Stimulated activated naive CD8-positive, alpha-beta T cell treated with anti-CD3 and anti-CD28 coated beads, Interleukin-15, amount 100 ng/mL, for 72 hours (primary cell): ENCODE data around the gene CD38.
"Not testable (repeated sequence)": the region's sequence is repeated elsewhere in the genome, so short reads cannot be mapped to it uniquely, and the experiment has no call there.

Source experiments
- ATAC-seq: fragments of 150-1000 bp; cut with Tn5 transposase; 2 replicates; pipeline ENCODE4 v1.10.0; 2021; ENCODE audit warnings: mild to moderate bottlenecking, moderate library complexity
- DNase-seq, 2 donors: peaks; one replicate each; pipeline ENCODE4 v3.0.0; 2021 to 2022
- H3K27ac Mint-ChIP-seq, 2 donors: one replicate each; pipeline ENCODE4 v1.8.0; 2022; ENCODE audit warnings: mild to moderate bottlenecking in 2 of 2, mixed read lengths in 2 of 2, moderate library complexity in 2 of 2
- H3K27me3 Mint-ChIP-seq: one replicate; pipeline ENCODE4 v1.8.0; 2022; ENCODE audit warnings: mixed read lengths
- H3K4me1 Mint-ChIP-seq: one replicate; pipeline ENCODE4 v1.8.0; 2022; ENCODE audit warnings: mild to moderate bottlenecking, mixed read lengths
- H3K4me3 Mint-ChIP-seq, 2 donors: one replicate each; pipeline ENCODE4 v1.8.0; 2022; ENCODE audit warnings: mild to moderate bottlenecking in 2 of 2, mixed read lengths in 2 of 2, moderate library complexity in 1 of 2
- H3K9me3 Mint-ChIP-seq, 2 donors: one replicate each; pipeline ENCODE4 v1.8.0; 2022; ENCODE audit warnings: mixed read lengths in 2 of 2

Gene CD38

GRCh38 chr4:15805583-15806517 is 27.7 kb downstream of the CD38 start:
- peak; percentile 77 for ATAC-seq
- no peak overlapping the region for H3K27ac Mint-ChIP-seq

GRCh38 chr4:15809058-15809457 is 30.9 kb downstream of the CD38 start:
- H3K4me3 Mint-ChIP-seq = peak overlapping the region; percentile 43 to 48
- peak overlapping the region; percentile 8 to 60 for H3K27ac Mint-ChIP-seq
- no peaks in the 10 kb centered on the region for H3K9me3 Mint-ChIP-seq
- peak; percentile 72 for ATAC-seq
- no peak for DNase-seq
- H3K27me3 Mint-ChIP-seq = no peaks in the 10 kb centered on the region
- H3K4me1 Mint-ChIP-seq = peaks cover 54% of the 10 kb centered on the region

More at GRCh38 chr4:15805583-15806517, 27.7 kb downstream of the CD38 start:
- DNase-seq = peak; percentile 31 to 32
- no peaks in the 10 kb centered on the region for H3K27me3 Mint-ChIP-seq
- H3K9me3 Mint-ChIP-seq = no peaks in the 10 kb centered on the region
- peak overlapping the region in 1 of 2 donors; percentile 6 for H3K4me3 Mint-ChIP-seq
- H3K4me1 Mint-ChIP-seq = peaks cover 65% of the 10 kb centered on the region

GRCh38 chr4:15809466-15809865 is 31.3 kb downstream of the CD38 start:
- H3K27me3 Mint-ChIP-seq = no peaks in the 10 kb centered on the region
- peaks cover 52% of the 10 kb centered on the region for H3K4me1 Mint-ChIP-seq
- DNase-seq (no peak), ATAC-seq (no peak)
- no peaks in the 10 kb centered on the region for H3K9me3 Mint-ChIP-seq
- no peak overlapping the region for H3K27ac Mint-ChIP-seq
- no peak overlapping the region for H3K4me3 Mint-ChIP-seq

GRCh38 chr4:15811703-15812337 is 33.7 kb downstream of the CD38 start:
- no peaks in the 10 kb centered on the region for H3K27me3 Mint-ChIP-seq
- H3K9me3 Mint-ChIP-seq = no peaks in the 10 kb centered on the region
- H3K4me1 Mint-ChIP-seq = peaks cover 33% of the 10 kb centered on the region
- H3K27ac Mint-ChIP-seq = no peak overlapping the region
- no peak for ATAC-seq
- no peak for DNase-seq
- no peak overlapping the region for H3K4me3 Mint-ChIP-seq

- H3K27me3 Mint-ChIP-seq = no peaks in the 10 kb centered on the region
- no peak overlapping the region for H3K4me3 Mint-ChIP-seq
- H3K9me3 Mint-ChIP-seq = peaks cover 10 to 18% of the 10 kb centered on the region in 2 donors
- H3K27ac Mint-ChIP-seq = peak overlapping the region; percentile 64 to 85
- peaks cover 18% of the 10 kb centered on the region for H3K4me1 Mint-ChIP-seq
- DNase-seq (no peak), ATAC-seq (no peak)
Measured at GRCh38 chr4:15832523-15833451, 54.7 kb downstream of the CD38 start.

GRCh38 chr4:15833801-15834200 is 55.7 kb downstream of the CD38 start:
- Mint-ChIP-seq H3K4me1 (peaks cover 18% of the 10 kb centered on the region), H3K4me3 (no peak overlapping the region), H3K27ac (no peak overlapping the region), H3K9me3 (peaks cover 10 to 13% of the 10 kb centered on the region in 2 donors), H3K27me3 (no peaks in the 10 kb centered on the region)
- ATAC-seq = no peak
- no peak for DNase-seq

GRCh38 chr4:15836362-15836761 is 58.2 kb downstream of the CD38 start:
- ATAC-seq (peak; percentile 61), DNase-seq (no peak)
- H3K9me3 Mint-ChIP-seq = peaks cover 0 to 6% of the 10 kb centered on the region in 2 donors
- peaks cover 12% of the 10 kb centered on the region for H3K4me1 Mint-ChIP-seq
- H3K27me3 Mint-ChIP-seq = no peaks in the 10 kb centered on the region
- no peak overlapping the region for H3K4me3 Mint-ChIP-seq
- H3K27ac Mint-ChIP-seq = no peak overlapping the region

- Mint-ChIP-seq H3K27ac (no peak overlapping the region), H3K27me3 (no peaks in the 10 kb centered on the region), H3K9me3 (no peaks in the 10 kb centered on the region), H3K4me3 (no peak overlapping the region), H3K4me1 (peaks cover 10% of the 10 kb centered on the region)
- DNase-seq (no peak), ATAC-seq (no peak)
Measured at GRCh38 chr4:15837591-15837990, 59.5 kb downstream of the CD38 start.

GRCh38 chr4:15841194-15841730 is 63.1 kb downstream of the CD38 start:
- H3K27ac Mint-ChIP-seq, H3K27me3 Mint-ChIP-seq, ATAC-seq, H3K4me1 Mint-ChIP-seq, H3K9me3 Mint-ChIP-seq, DNase-seq, H3K4me3 Mint-ChIP-seq: not testable (repeated sequence)

GRCh38 chr4:15847746-15848145 is 69.6 kb downstream of the CD38 start:
- DNase-seq = no peak
- no peaks in the 10 kb centered on the region for H3K27me3 Mint-ChIP-seq
- peaks cover 11% of the 10 kb centered on the region for H3K4me1 Mint-ChIP-seq
- no peak for ATAC-seq
- H3K9me3 Mint-ChIP-seq = no peaks in the 10 kb centered on the region
- no peak overlapping the region for H3K27ac Mint-ChIP-seq
- no peak overlapping the region for H3K4me3 Mint-ChIP-seq

GRCh38 chr4:15848191-15848842 is 70.2 kb downstream of the CD38 start:
- H3K4me3 Mint-ChIP-seq = no peak overlapping the region
- no peaks in the 10 kb centered on the region for H3K27me3 Mint-ChIP-seq
- DNase-seq = no peak
- no peaks in the 10 kb centered on the region for H3K9me3 Mint-ChIP-seq
- peaks cover 11% of the 10 kb centered on the region for H3K4me1 Mint-ChIP-seq
- H3K27ac Mint-ChIP-seq = no peak overlapping the region
- no peak for ATAC-seq

- no peak overlapping the region for H3K27ac Mint-ChIP-seq
- DNase-seq = no peak
- no peaks in the 10 kb centered on the region for H3K27me3 Mint-ChIP-seq
- no peak for ATAC-seq
- H3K9me3 Mint-ChIP-seq = no peaks in the 10 kb centered on the region
- peaks cover 11% of the 10 kb centered on the region for H3K4me1 Mint-ChIP-seq
- no peak overlapping the region for H3K4me3 Mint-ChIP-seq
Measured at GRCh38 chr4:15851969-15852368, 73.8 kb downstream of the CD38 start.

GRCh38 chr4:15852524-15852923 is 74.4 kb downstream of the CD38 start:
- Mint-ChIP-seq H3K4me1 (peaks cover 11% of the 10 kb centered on the region), H3K27me3 (peaks cover 2% of the 10 kb centered on the region), H3K4me3 (no peak overlapping the region), H3K27ac (no peak overlapping the region), H3K9me3 (no peaks in the 10 kb centered on the region)
- ATAC-seq = no peak
- no peak for DNase-seq

GRCh38 chr4:15853345-15853744 is 75.2 kb downstream of the CD38 start:
- no peak overlapping the region for H3K4me3 Mint-ChIP-seq
- no peaks in the 10 kb centered on the region for H3K9me3 Mint-ChIP-seq
- peaks cover 3% of the 10 kb centered on the region for H3K4me1 Mint-ChIP-seq
- DNase-seq (no peak), ATAC-seq (no peak)
- H3K27ac Mint-ChIP-seq = no peak overlapping the region
- peaks cover 7% of the 10 kb centered on the region for H3K27me3 Mint-ChIP-seq
